Adipocyte (in vitro differentiated cells): ENCODE measurements around the gene TEX55.
A peak's percentile ranks its signal among the peaks of the same experiment; 100 is the strongest.

Experiments used
- DNase-seq: peaks from one replicate; pipeline ENCODE4 v3.0.0-alpha.2; 2015; ENCODE audit warnings: low read depth
- H3K27me3 ChIP-seq: replicated peaks from 2 replicates; pipeline ENCODE4 v1.7.0; 2013; ENCODE audit warnings: mild to moderate bottlenecking, low read length, moderate library complexity; ENCODE audit not compliant: control insufficient read depth, insufficient read depth
- H3K36me3 ChIP-seq: 2 replicates; pipeline ENCODE4 v1.7.0; 2013; ENCODE audit warnings: low read length, mild to moderate bottlenecking, moderate library complexity; ENCODE audit not compliant: control insufficient read depth, insufficient read depth, severe bottlenecking
- H3K4me1 ChIP-seq: 2 replicates; pipeline ENCODE4 v1.7.0; 2013; ENCODE audit warnings: mild to moderate bottlenecking, low read length, moderate library complexity; ENCODE audit not compliant: control insufficient read depth, insufficient read depth
- H3K4me3 ChIP-seq: 2 replicates; pipeline ENCODE4 v1.7.0; 2013; ENCODE audit warnings: mild to moderate bottlenecking, low read length, moderate library complexity
- H3K9ac ChIP-seq: 2 replicates; pipeline ENCODE4 v1.7.0; 2013; ENCODE audit warnings: mild to moderate bottlenecking, low read length, moderate library complexity
- H3K9me3 ChIP-seq: 2 replicates; pipeline ENCODE4 v1.7.0; 2013; ENCODE audit warnings: mild to moderate bottlenecking, low read length, moderate library complexity; ENCODE audit not compliant: control insufficient read depth

The TEX55 gene

GRCh38 chr3:119187266-119187665 lies 41.3 kb downstream of the TEX55 start:
- H3K36me3 ChIP-seq = no peaks in the 10 kb centered on the region
- no peak for DNase-seq

GRCh38 chr3:119191800-119192199 lies 45.8 kb downstream of the TEX55 start:
- no peak for DNase-seq
- Histone ChIP-seq H3K4me1 (peaks cover 23% of the 10 kb centered on the region), H3K9ac (no peak overlapping the region), H3K36me3 (no peaks in the 10 kb centered on the region), H3K4me3 (no peak overlapping the region), H3K27me3 (no peaks in the 10 kb centered on the region), H3K9me3 (no peaks in the 10 kb centered on the region)

More at GRCh38 chr3:119187266-119187665, 41.3 kb downstream of the TEX55 start:
- H3K4me3 ChIP-seq = no peak overlapping the region
- H3K27me3 ChIP-seq = no peaks in the 10 kb centered on the region
- H3K9ac ChIP-seq = no peak overlapping the region
- peaks cover 7% of the 10 kb centered on the region for H3K4me1 ChIP-seq
- no peaks in the 10 kb centered on the region for H3K9me3 ChIP-seq

GRCh38 chr3:119194237-119195150 lies 48.5 kb downstream of the TEX55 start:
- Histone ChIP-seq H3K9me3 (no peaks in the 10 kb centered on the region), H3K9ac (peak overlapping the region; percentile 15), H3K4me3 (no peak overlapping the region), H3K36me3 (no peaks in the 10 kb centered on the region), H3K27me3 (no peaks in the 10 kb centered on the region), H3K4me1 (peaks cover 23% of the 10 kb centered on the region)
- peak; percentile 34 for DNase-seq

GRCh38 chr3:119195151-119195476 lies 49.1 kb downstream of the TEX55 start:
- Histone ChIP-seq H3K9ac (peak overlapping the region; percentile 15), H3K4me1 (peaks cover 23% of the 10 kb centered on the region), H3K4me3 (no peak overlapping the region), H3K36me3 (no peaks in the 10 kb centered on the region), H3K27me3 (no peaks in the 10 kb centered on the region), H3K9me3 (no peaks in the 10 kb centered on the region)
- DNase-seq = no peak

GRCh38 chr3:119195911-119196310 lies 49.9 kb downstream of the TEX55 start:
- no peak overlapping the region for H3K4me3 ChIP-seq
- no peak for DNase-seq

More at GRCh38 chr3:119195911-119196310, 49.9 kb downstream of the TEX55 start:
- H3K4me1 ChIP-seq = peaks cover 23% of the 10 kb centered on the region
- H3K9me3 ChIP-seq = no peaks in the 10 kb centered on the region
- H3K36me3 ChIP-seq = no peaks in the 10 kb centered on the region
- H3K9ac ChIP-seq = no peak overlapping the region
- no peaks in the 10 kb centered on the region for H3K27me3 ChIP-seq
